Measurements from ENCODE around the gene SAFB. TPM values are rescaled to one million over a fixed set of nuclear protein-coding genes. Genes with fewer than 3 reads are reported as not detected.
A peak's percentile ranks its signal among the peaks of the same experiment; 100 is the strongest.

The SAFB gene
- total and polyA plus RNA-seq, 2 of the 13 experiments (the other 11 are each of a cell fraction or from before 2014, with no cell fraction given): 21.0 to 28.4 TPM

DNA sequence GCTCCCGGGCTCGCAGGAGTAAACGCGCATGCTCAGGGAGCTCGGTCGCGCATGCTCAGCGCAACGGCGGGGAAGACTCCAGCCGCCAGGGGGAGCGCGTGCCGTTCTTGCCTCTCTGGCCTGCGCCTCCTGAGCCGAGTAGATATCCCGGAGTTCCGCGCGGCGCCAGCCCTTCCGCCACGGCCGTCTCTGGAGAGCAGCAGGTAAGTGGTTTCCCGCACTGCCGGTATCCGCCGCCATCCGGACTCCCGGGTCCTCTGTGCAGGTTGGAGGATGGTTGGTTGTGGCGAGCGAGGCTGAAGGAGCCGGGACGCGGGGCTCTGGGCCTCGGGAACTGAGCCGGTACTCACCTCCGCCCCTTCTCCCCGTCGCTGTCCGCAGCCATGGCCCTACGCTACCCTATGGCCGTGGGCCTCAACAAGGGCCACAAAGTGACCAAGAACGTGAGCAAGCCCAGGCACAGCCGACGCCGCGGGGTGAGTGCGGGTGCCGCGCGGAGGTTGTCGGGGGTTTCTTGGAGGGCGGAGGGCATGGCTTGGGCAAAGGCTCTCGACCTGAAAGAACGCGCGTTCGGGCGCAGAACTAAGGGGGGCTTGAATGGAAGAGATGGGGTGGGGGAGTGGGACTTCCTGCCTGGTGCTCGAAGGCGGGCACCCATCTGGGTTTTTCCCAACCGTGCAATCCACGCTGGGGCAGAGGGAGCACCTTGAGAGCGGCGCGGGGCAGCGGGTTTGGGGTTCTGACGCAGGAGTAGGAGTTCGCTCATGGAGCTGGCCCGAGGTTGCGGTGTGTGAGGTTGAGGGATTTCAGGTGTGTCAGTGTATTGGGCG lies 67.5 kb downstream of the SAFB start, which contains the start of gene RPL36 (continued):
- TF ChIP-seq HNRNPH1 (optimal IDR thresholded peaks at IDR 0.05; ENCODE audit: low read depth, low read length): no peak
- peak; percentile 59; the same call in 1 of the 2 replicates for TF ChIP-seq AHR (CRISPR knock-in tag; IDR thresholded peaks at IDR 0.05)
- TF ChIP-seq EP300 (IDR thresholded peaks at IDR 0.05; ENCODE audit: low read depth in 2 of 2, low read length in 2 of 2): no peak
- no peak for TF ChIP-seq EP300 (CRISPR knock-in tag; IDR thresholded peaks at IDR 0.05; ENCODE audit: borderline replicate concordance)
- peak; percentile 61 for TF ChIP-seq IKZF4 (CRISPR knock-in tag; IDR thresholded peaks at IDR 0.05; ENCODE audit: borderline replicate concordance, low read depth, not compliant biosample characterization)
- TF ChIP-seq, protein P1, sequence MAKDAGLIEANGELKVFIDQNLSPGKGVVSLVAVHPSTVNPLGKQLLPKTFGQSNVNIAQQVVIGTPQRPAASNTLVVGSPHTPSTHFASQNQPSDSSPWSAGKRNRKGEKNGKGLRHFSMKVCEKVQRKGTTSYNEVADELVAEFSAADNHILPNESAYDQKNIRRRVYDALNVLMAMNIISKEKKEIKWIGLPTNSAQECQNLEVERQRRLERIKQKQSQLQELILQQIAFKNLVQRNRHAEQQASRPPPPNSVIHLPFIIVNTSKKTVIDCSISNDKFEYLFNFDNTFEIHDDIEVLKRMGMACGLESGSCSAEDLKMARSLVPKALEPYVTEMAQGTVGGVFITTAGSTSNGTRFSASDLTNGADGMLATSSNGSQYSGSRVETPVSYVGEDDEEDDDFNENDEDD (CRISPR knock-in tag; IDR thresholded peaks at IDR 0.05; ENCODE audit: borderline replicate concordance): peak; percentile 61; the same call in 1 of the 2 replicates
- TF ChIP-seq PITX1 (CRISPR knock-in tag; IDR thresholded peaks at IDR 0.05): peak; percentile 44
- TF ChIP-seq MYC (CRISPR knock-in tag; IDR thresholded peaks at IDR 0.05; ENCODE audit: borderline replicate concordance): peak; percentile 98
- no peak for TF ChIP-seq FOXK2 (IDR thresholded peaks at IDR 0.05)
- TF ChIP-seq PHF5A (CRISPR knock-in tag; IDR thresholded peaks at IDR 0.05; ENCODE audit: low read depth, unreplicated experiment): no peak
- TF ChIP-seq ZKSCAN5 (CRISPR knock-in tag; IDR thresholded peaks at IDR 0.05): peak; percentile 15; the same call in 1 of the 2 replicates
- peak; percentile 97 for TF ChIP-seq ZFX (CRISPR knock-in tag; IDR thresholded peaks at IDR 0.05; ENCODE audit: low read depth)
- TF ChIP-seq, protein P2, sequence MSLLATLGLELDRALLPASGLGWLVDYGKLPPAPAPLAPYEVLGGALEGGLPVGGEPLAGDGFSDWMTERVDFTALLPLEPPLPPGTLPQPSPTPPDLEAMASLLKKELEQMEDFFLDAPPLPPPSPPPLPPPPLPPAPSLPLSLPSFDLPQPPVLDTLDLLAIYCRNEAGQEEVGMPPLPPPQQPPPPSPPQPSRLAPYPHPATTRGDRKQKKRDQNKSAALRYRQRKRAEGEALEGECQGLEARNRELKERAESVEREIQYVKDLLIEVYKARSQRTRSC (CRISPR knock-in tag; IDR thresholded peaks at IDR 0.05; ENCODE audit: low read depth): no peak
- no peak for TF ChIP-seq SP1 (IDR thresholded peaks at IDR 0.05)
- peak; percentile 26 for TF ChIP-seq SP1 (CRISPR knock-in tag; IDR thresholded peaks at IDR 0.05)
- TF ChIP-seq ZSCAN9 (CRISPR knock-in tag; IDR thresholded peaks at IDR 0.05; ENCODE audit: borderline replicate concordance): peak; percentile 91
- TF ChIP-seq KMT2A (CRISPR knock-in tag; IDR thresholded peaks at IDR 0.05): no peak; the same call in 1 of the 2 replicates
- TF ChIP-seq ZNF543 (CRISPR knock-in tag; IDR thresholded peaks at IDR 0.05): peak; percentile 95
- TF ChIP-seq, protein P3, sequence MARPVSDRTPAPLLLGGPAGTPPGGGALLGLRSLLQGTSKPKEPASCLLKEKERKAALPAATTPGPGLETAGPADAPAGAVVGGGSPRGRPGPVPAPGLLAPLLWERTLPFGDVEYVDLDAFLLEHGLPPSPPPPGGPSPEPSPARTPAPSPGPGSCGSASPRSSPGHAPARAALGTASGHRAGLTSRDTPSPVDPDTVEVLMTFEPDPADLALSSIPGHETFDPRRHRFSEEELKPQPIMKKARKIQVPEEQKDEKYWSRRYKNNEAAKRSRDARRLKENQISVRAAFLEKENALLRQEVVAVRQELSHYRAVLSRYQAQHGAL (CRISPR knock-in tag; IDR thresholded peaks at IDR 0.05; ENCODE audit: not compliant biosample characterization): no peak
- TF ChIP-seq FOSL2 (CRISPR knock-in tag; IDR thresholded peaks at IDR 0.05): peak; percentile 11; the same call in 1 of the 2 replicates
- peak; percentile 69; the same call in 1 of the 2 replicates for TF ChIP-seq ZNF749 (CRISPR knock-in tag; IDR thresholded peaks at IDR 0.05; ENCODE audit: borderline replicate concordance)
- no peak for TF ChIP-seq HDAC6 (IDR thresholded peaks at IDR 0.05; ENCODE audit: low read depth, low read length)
- TF ChIP-seq ZNF34 (CRISPR knock-in tag; IDR thresholded peaks at IDR 0.05; ENCODE audit: borderline replicate concordance): peak; percentile 90; the same call in 1 of the 2 replicates
- peak; percentile 68 for TF ChIP-seq ZNF792 (CRISPR knock-in tag; IDR thresholded peaks at IDR 0.05)
- TF ChIP-seq, protein P4, sequence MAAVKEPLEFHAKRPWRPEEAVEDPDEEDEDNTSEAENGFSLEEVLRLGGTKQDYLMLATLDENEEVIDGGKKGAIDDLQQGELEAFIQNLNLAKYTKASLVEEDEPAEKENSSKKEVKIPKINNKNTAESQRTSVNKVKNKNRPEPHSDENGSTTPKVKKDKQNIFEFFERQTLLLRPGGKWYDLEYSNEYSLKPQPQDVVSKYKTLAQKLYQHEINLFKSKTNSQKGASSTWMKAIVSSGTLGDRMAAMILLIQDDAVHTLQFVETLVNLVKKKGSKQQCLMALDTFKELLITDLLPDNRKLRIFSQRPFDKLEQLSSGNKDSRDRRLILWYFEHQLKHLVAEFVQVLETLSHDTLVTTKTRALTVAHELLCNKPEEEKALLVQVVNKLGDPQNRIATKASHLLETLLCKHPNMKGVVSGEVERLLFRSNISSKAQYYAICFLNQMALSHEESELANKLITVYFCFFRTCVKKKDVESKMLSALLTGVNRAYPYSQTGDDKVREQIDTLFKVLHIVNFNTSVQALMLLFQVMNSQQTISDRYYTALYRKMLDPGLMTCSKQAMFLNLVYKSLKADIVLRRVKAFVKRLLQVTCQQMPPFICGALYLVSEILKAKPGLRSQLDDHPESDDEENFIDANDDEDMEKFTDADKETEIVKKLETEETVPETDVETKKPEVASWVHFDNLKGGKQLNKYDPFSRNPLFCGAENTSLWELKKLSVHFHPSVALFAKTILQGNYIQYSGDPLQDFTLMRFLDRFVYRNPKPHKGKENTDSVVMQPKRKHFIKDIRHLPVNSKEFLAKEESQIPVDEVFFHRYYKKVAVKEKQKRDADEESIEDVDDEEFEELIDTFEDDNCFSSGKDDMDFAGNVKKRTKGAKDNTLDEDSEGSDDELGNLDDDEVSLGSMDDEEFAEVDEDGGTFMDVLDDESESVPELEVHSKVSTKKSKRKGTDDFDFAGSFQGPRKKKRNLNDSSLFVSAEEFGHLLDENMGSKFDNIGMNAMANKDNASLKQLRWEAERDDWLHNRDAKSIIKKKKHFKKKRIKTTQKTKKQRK (IDR thresholded peaks at IDR 0.05; ENCODE audit: low read length): no peak
